ENCODE results near the gene TBL1XR1.
"Not testable (repeated sequence)": the region's sequence is repeated elsewhere in the genome, so short reads cannot be mapped to it uniquely, and the experiment has no call there.

TBL1XR1 gene

DNA sequence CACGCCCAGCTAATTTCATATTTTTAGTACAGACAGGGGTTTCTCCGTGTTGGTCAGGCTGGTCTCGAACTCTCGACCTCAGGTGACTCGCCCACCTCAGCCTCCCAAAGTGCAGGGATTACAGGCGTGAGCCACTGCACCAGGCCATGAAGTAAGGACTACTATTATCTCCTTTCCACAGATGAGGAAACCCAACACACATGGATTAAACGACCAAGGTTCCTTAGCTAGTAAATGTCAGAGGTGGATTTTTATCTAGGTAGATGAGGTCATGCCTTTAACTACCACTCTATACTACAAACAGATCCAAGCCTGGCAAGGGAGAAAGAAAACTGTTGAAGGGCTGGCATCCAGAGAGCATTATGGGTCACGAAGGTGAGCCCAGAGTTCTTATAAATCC is 15.5 kb upstream of the TBL1XR1 start:
- Mint-ChIP-seq H3K4me1 (peaks cover 5% of the 10 kb centered on the region), H3K27me3 (no peaks in the 10 kb centered on the region), H3K4me3 (no peak overlapping the region), H3K9me3 (no peaks in the 10 kb centered on the region), H3K27ac (no peak overlapping the region), H3K36me3 (no peaks in the 10 kb centered on the region)

GRCh38 chr3:177212278-177212610 is 15.0 kb upstream of the TBL1XR1 start:
- no peaks in the 10 kb centered on the region for H3K27me3 Mint-ChIP-seq
- H3K4me1 Mint-ChIP-seq: peaks cover 5% of the 10 kb centered on the region
- no peaks in the 10 kb centered on the region for H3K36me3 Mint-ChIP-seq
- no peak overlapping the region for H3K4me3 Mint-ChIP-seq
- H3K9me3 Mint-ChIP-seq: no peaks in the 10 kb centered on the region
- H3K27ac Mint-ChIP-seq: no peak overlapping the region

DNA sequence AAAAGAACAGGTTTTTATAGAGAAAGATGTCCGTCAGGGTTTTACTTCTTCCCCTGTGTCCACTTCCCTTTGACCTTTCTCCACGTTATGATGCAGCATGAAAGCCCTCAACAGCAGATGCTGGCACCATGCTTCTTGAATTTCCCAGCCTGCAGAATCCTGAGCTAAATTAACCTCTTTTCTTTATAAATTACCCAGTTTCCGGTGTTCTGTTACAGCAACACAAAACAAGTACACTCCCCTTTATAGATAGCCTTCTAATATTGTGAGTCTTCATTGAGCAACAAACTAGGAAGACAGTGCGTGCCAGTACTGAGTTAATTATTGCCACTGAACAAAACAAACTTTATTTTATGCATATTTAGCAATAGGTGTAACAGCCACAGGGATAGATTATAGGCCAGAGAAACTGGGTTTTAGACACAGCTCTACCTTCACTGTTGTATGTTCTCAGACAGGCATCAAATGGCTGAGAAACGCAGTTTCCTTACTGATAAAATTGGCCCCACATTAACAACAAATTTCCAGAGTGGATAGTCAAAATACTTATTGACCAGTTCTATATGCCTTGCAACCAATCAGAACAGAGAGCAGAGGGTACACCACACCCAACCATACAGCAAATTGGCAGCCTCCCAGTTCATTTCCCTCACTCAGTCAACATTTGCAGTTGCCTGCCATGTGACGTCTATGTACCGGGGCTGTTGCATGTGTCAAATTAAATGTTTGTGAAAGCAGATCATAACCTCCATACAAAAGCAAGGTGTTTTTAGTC is 14.4 kb upstream of the TBL1XR1 start:
- H3K4me3 Mint-ChIP-seq: no peak overlapping the region
- H3K27me3 Mint-ChIP-seq: no peaks in the 10 kb centered on the region
- peaks cover 5% of the 10 kb centered on the region for H3K4me1 Mint-ChIP-seq
- no peaks in the 10 kb centered on the region for H3K9me3 Mint-ChIP-seq
- no peak overlapping the region for H3K27ac Mint-ChIP-seq
- H3K36me3 Mint-ChIP-seq: no peaks in the 10 kb centered on the region

DNA sequence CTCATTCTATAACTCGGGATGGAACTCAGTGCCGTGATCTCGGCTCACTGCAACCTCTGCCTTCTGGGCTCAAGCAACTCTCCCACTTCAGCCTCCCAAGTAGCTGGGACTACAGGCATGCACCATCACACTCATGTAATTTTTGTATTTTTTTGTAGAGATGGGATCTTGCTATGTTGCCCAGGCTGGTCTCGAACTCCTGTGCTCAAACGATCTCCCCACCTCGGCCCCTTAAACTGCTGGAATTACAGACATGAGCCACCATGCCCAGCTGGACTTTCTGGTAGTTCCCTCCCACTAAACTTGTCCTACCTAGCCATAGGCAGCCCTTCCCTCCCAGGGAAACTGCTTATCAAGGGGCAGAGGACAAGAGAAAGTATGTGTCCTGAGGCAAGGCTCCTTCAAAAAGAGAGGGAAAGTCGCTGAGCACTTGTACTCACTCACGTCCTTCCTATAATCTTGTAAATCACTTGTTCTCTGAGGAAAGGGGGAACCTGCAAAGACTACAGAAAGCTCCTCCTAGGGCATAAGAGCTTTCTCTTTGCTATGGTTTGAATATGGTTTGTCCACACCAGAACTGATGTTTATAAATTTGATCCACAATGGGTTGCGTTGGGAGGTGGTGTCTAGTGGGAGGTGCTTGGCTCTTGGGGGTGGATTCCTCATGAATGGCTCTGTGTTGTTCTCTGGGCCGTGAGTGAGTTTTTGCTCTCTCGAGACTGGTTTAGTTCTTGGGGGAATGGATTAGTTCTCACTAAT is 13.6 kb upstream of the TBL1XR1 start:
- H3K27ac Mint-ChIP-seq: no peak overlapping the region
- no peaks in the 10 kb centered on the region for H3K27me3 Mint-ChIP-seq
- H3K36me3 Mint-ChIP-seq: no peaks in the 10 kb centered on the region
- H3K4me3 Mint-ChIP-seq: no peak overlapping the region
- H3K4me1 Mint-ChIP-seq: peaks cover 5% of the 10 kb centered on the region
- H3K9me3 Mint-ChIP-seq: no peaks in the 10 kb centered on the region

DNA sequence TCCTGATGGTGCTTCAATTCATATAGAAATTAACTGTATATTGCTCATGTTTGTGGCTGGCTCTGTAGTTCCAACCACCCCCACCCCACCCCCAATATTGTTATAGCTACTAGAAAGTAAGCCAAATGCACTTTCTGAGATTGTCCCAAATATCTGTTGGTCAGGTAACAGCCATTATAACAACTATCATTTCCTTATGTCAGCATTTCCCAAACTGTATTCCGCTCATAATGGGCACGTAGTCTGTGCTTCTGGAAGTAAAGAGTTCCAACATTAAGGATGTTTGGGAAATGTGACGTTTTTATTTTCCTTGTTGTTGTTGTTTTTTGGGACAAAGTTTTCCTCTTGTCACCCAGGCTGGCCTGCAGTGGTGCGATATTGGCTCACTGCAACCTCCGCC is 12.2 kb upstream of the TBL1XR1 start:
- H3K36me3 Mint-ChIP-seq: no peaks in the 10 kb centered on the region
- no peak overlapping the region for H3K27ac Mint-ChIP-seq
- no peak overlapping the region for H3K4me3 Mint-ChIP-seq
- no peaks in the 10 kb centered on the region for H3K9me3 Mint-ChIP-seq
- H3K27me3 Mint-ChIP-seq: no peaks in the 10 kb centered on the region
- H3K4me1 Mint-ChIP-seq: peaks cover 5% of the 10 kb centered on the region

- H3K9me3 Mint-ChIP-seq: no peaks in the 10 kb centered on the region
- H3K4me3 Mint-ChIP-seq: no peak overlapping the region
- no peak overlapping the region for H3K27ac Mint-ChIP-seq
- no peaks in the 10 kb centered on the region for H3K36me3 Mint-ChIP-seq
- H3K4me1 Mint-ChIP-seq: peaks cover 5% of the 10 kb centered on the region
- H3K27me3 Mint-ChIP-seq: no peaks in the 10 kb centered on the region
Observed at GRCh38 chr3:177208781-177209180, 11.5 kb upstream of the TBL1XR1 start.

DNA sequence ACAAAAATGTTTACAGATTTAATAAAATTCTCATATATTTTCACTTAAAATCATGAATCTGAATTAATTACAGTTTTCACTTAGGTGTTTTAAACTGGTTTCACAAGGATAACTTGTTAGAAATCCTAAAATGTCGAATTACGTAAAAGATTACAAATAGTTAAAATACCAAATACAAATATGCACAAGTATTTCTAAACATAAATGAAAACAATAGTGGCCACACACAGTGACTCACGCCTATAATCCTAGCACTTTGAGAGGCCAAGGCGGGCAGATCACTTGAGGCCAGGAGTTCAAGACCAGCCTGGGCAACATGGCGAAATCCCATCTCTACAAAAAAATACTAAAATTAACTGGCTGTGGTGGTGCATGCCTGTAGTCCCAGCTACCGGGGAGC is 10.9 kb upstream of the TBL1XR1 start:
- Mint-ChIP-seq H3K27me3 (no peaks in the 10 kb centered on the region), H3K36me3 (no peaks in the 10 kb centered on the region), H3K4me3 (no peak overlapping the region), H3K27ac (no peak overlapping the region), H3K4me1 (peaks cover 5% of the 10 kb centered on the region), H3K9me3 (no peaks in the 10 kb centered on the region)

GRCh38 chr3:177206936-177207335 is 9.7 kb upstream of the TBL1XR1 start:
- H3K4me1 Mint-ChIP-seq: peaks cover 14% of the 10 kb centered on the region
- H3K27ac Mint-ChIP-seq: no peak overlapping the region
- no peaks in the 10 kb centered on the region for H3K27me3 Mint-ChIP-seq
- no peak overlapping the region for H3K4me3 Mint-ChIP-seq
- no peaks in the 10 kb centered on the region for H3K9me3 Mint-ChIP-seq
- no peaks in the 10 kb centered on the region for H3K36me3 Mint-ChIP-seq

DNA sequence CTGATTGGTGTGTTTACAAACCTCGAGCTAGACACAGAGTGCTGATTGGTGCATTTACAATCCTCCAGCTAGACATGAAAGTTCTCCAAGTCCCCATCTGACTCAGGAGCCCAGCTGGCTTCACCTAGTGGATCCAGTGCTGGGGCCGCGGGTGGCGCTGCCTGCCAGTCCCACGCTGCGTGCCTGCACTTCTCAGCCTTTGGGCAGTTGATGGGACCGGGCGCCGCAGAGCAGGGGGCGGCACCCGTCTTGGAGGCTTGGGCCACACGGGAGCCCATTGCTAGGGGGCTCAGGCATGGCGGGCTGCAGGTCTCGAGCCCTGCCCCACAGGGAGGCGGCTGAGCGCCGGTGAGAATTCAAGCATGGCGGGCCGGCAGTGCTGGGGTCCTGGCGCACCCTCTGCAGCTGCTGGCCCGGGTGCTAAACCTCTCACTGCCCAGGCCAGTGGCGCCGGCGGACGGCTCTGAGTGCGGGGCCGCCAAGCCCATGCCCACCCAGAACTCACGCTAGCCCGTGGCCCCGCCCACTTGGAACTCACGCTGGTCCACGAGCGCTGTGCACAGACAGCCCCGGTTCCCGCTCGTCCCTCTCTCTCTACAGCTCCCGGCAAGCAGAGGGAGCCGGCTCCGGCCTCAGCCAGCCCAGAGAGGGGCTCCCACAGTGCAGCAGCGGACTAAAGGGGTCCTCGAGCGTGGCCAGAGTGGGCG is 6.6 kb upstream of the TBL1XR1 start:
- no peaks in the 10 kb centered on the region for H3K9me3 Mint-ChIP-seq
- no peak overlapping the region for H3K4me3 Mint-ChIP-seq
- H3K27ac Mint-ChIP-seq: no peak overlapping the region
- H3K4me1 Mint-ChIP-seq: peaks cover 37% of the 10 kb centered on the region
- H3K36me3 Mint-ChIP-seq: no peaks in the 10 kb centered on the region
- H3K27me3 Mint-ChIP-seq: no peaks in the 10 kb centered on the region

DNA sequence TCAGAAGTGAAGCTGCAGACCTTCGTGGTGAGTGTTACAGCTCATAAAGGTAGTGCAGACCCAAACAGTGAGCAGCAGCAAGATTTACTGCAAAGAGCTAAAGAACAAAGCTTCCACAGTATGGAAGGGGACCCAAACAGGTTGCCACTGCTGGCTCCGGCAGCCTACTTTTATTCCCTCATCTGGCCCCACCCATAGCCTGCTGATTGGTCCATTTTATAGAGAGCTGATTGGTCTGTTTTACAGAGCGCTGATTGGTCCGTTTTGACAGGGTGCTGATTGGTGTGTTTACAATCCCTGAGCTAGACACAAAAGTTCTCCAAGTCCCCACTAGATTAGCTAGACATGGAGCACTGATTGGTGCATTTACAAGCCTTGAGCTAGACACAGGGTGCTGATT is 5.7 kb upstream of the TBL1XR1 start:
- not testable (repeated sequence) for H3K4me3 Mint-ChIP-seq, H3K27me3 Mint-ChIP-seq, H3K36me3 Mint-ChIP-seq, H3K9me3 Mint-ChIP-seq
- H3K4me1 Mint-ChIP-seq: peaks cover 44% of the 10 kb centered on the region
- peak overlapping the region; percentile 23 for H3K27ac Mint-ChIP-seq

GRCh38 chr3:177201700-177202397 is 4.6 kb upstream of the TBL1XR1 start:
- Mint-ChIP-seq H3K4me1 (peaks cover 44% of the 10 kb centered on the region), H3K27ac (peak overlapping the region; percentile 81)

DNA sequence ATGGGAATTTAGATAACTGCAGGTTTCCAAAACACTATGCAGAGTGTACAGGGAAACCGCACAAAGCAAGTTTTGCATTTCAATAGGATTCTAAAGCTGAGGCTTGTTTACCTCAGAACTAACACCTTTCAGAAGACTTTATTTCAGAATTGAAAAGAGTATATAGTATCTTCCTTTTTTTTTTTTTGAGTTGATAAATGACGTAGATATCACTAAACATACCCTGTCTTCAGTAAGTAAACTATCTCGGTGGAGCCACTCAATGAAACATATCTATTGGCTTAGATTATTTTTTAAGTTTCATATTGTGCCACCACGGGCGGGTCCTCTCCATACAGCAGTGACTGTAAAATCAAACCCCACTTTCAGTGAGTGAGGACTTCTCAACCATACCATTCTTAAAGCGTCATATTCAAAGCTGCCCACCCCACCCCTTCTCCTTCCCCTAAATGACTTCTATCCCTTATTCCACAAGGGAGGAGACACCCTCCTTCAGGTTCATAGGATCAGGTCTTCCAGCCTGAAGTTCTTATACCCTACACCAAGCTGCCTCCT is 2.0 kb upstream of the TBL1XR1 start:
- H3K4me1 Mint-ChIP-seq: peaks cover 56% of the 10 kb centered on the region
- no peaks in the 10 kb centered on the region for H3K9me3 Mint-ChIP-seq
- peaks cover 3% of the 10 kb centered on the region for H3K36me3 Mint-ChIP-seq
- H3K4me3 Mint-ChIP-seq: peak overlapping the region; percentile 6
- H3K27me3 Mint-ChIP-seq: no peaks in the 10 kb centered on the region
- peak overlapping the region; percentile 80 for H3K27ac Mint-ChIP-seq

More at GRCh38 chr3:177201700-177202397, 4.6 kb upstream of the TBL1XR1 start:
- Mint-ChIP-seq H3K27me3 (no peaks in the 10 kb centered on the region), H3K36me3 (no peaks in the 10 kb centered on the region), H3K9me3 (no peaks in the 10 kb centered on the region), H3K4me3 (peak overlapping the region; percentile 45)

- peak overlapping the region; percentile 91 for H3K27ac Mint-ChIP-seq
- H3K36me3 Mint-ChIP-seq: peaks cover 10% of the 10 kb centered on the region
- H3K9me3 Mint-ChIP-seq: no peaks in the 10 kb centered on the region
- peaks cover 64% of the 10 kb centered on the region for H3K4me1 Mint-ChIP-seq
- H3K4me3 Mint-ChIP-seq: peak overlapping the region; percentile 74
- no peaks in the 10 kb centered on the region for H3K27me3 Mint-ChIP-seq
Observed at GRCh38 chr3:177197727-177198460, 612 bp upstream of the TBL1XR1 start.

DNA sequence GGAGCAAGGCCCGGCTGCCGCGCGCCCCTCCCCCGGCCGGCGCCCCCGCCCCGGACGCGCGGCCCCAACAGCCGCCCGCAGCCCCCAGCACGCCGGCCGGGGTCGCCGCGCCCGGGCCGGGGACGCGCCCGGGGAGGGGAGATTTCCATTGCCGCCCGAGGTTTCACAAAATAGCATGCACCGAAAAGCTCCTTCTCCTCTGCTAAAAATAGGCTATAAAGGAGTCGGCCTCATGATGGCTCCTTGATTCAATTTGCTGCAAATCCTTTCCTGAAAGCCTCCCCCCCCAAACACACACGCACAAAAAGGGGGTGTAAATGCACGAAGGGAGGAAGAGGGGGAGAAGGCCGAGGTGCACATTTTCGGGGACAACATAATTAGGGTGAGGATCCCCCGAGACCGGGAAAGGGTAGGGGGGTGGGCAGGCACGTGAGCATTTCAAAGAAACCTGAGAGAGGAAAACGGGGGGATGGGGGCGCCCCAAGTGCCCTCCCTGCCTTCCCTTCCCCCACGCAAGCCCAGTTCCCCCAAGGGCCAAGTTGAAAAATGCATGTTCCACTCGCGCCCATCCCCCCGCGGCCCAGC is 734 bp downstream of the TBL1XR1 start:
- no peaks in the 10 kb centered on the region for H3K27me3 Mint-ChIP-seq
- peaks cover 10% of the 10 kb centered on the region for H3K36me3 Mint-ChIP-seq
- H3K4me3 Mint-ChIP-seq: peak overlapping the region; percentile 99
- peak overlapping the region; percentile 100 for H3K27ac Mint-ChIP-seq
- peaks cover 62% of the 10 kb centered on the region for H3K4me1 Mint-ChIP-seq
- no peaks in the 10 kb centered on the region for H3K9me3 Mint-ChIP-seq
